ENCODE measurements around the gene VWDE. TPM values are rescaled to one million over a fixed set of nuclear protein-coding genes. Genes with fewer than 3 reads are reported as not detected.

The VWDE gene
- total RNA-seq, 1 experiment from 2014 or later = 3.1 TPM

GRCh38 chr7:12300415-12300814 is 103.2 kb downstream of the VWDE start:
- no peak for DNase-seq (ENCODE audit: unreplicated experiment)
- CTCF ChIA-PET = no interaction called here
- Mint-ChIP-seq H3K27me3 (ENCODE audit: insufficient read depth, unreplicated experiment) (no peaks in the 10 kb centered on the region), H3K9me3 (ENCODE audit: unreplicated experiment) (no peaks in the 10 kb centered on the region), H3K4me3 (ENCODE audit: unreplicated experiment) (no peak overlapping the region), H3K27ac (ENCODE audit: low read depth, unreplicated experiment) (no peak overlapping the region), H3K36me3 (ENCODE audit: insufficient read depth, unreplicated experiment) (no peaks in the 10 kb centered on the region), H3K4me1 (ENCODE audit: insufficient read depth, unreplicated experiment) (peaks cover 10% of the 10 kb centered on the region)
- no peak for TF ChIP-seq CTCF (IDR thresholded peaks at IDR 0.05; ENCODE audit: unreplicated experiment)
- no TSS peak for BruUV-seq (replicated peaks)
- intact Hi-C loops (cut with micrococcal nuclease) = no loop called here
- POLR2A ChIA-PET = no interaction called here

GRCh38 chr7:12299367-12299766 is 104.3 kb downstream of the VWDE start:
- Mint-ChIP-seq H3K27ac (ENCODE audit: low read depth, unreplicated experiment) (no peak overlapping the region), H3K4me1 (ENCODE audit: insufficient read depth, unreplicated experiment) (peaks cover 10% of the 10 kb centered on the region)

GRCh38 chr7:12297283-12298108 is 106.2 kb downstream of the VWDE start:
- no peaks in the 10 kb centered on the region for H3K4me1 Mint-ChIP-seq (ENCODE audit: insufficient read depth, unreplicated experiment)
- DNase-seq (ENCODE audit: unreplicated experiment) = no peak
- H3K27me3 Mint-ChIP-seq (ENCODE audit: insufficient read depth, unreplicated experiment) = no peaks in the 10 kb centered on the region
- CTCF ChIA-PET = interaction anchor here (0.5 to 1.1 kb wide), 2 partner anchors 126 to 461 kb away, joined by 3 read pairs; no protein-coding TSS in a partner anchor
- no peaks in the 10 kb centered on the region for H3K36me3 Mint-ChIP-seq (ENCODE audit: insufficient read depth, unreplicated experiment)
- no peak overlapping the region for H3K4me3 Mint-ChIP-seq (ENCODE audit: unreplicated experiment)
- H3K27ac Mint-ChIP-seq (ENCODE audit: low read depth, unreplicated experiment) = no peak overlapping the region
- no TSS peak for BruUV-seq (replicated peaks)
- H3K9me3 Mint-ChIP-seq (ENCODE audit: unreplicated experiment) = no peaks in the 10 kb centered on the region
- POLR2A ChIA-PET = interaction anchor here (1.5 kb wide), 1 partner anchor 87 kb away, joined by 6 read pairs; no protein-coding TSS in a partner anchor
- TF ChIP-seq CTCF (IDR thresholded peaks at IDR 0.05; ENCODE audit: unreplicated experiment) = no peak
- intact Hi-C loops (cut with micrococcal nuclease) = no loop called here

More at GRCh38 chr7:12299367-12299766, 104.3 kb downstream of the VWDE start:
- DNase-seq (ENCODE audit: unreplicated experiment) = no peak
- intact Hi-C loops (cut with micrococcal nuclease) = no loop called here
- Mint-ChIP-seq H3K9me3 (ENCODE audit: unreplicated experiment) (no peaks in the 10 kb centered on the region), H3K27me3 (ENCODE audit: insufficient read depth, unreplicated experiment) (no peaks in the 10 kb centered on the region), H3K36me3 (ENCODE audit: insufficient read depth, unreplicated experiment) (no peaks in the 10 kb centered on the region), H3K4me3 (ENCODE audit: unreplicated experiment) (no peak overlapping the region)
- no TSS peak for BruUV-seq (replicated peaks)
- POLR2A ChIA-PET = no interaction called here
- TF ChIP-seq CTCF (IDR thresholded peaks at IDR 0.05; ENCODE audit: unreplicated experiment) = no peak
- CTCF ChIA-PET = no interaction called here

GRCh38 chr7:12296051-12296570 is 107.6 kb downstream of the VWDE start:
- H3K27ac Mint-ChIP-seq (ENCODE audit: low read depth, unreplicated experiment) = no peak overlapping the region
- no peak for DNase-seq (ENCODE audit: unreplicated experiment)
- BruUV-seq (replicated peaks) = no TSS peak
- no peak overlapping the region for H3K4me3 Mint-ChIP-seq (ENCODE audit: unreplicated experiment)
- no peak for TF ChIP-seq CTCF (IDR thresholded peaks at IDR 0.05; ENCODE audit: unreplicated experiment)
- POLR2A ChIA-PET = no interaction called here
- no peaks in the 10 kb centered on the region for H3K9me3 Mint-ChIP-seq (ENCODE audit: unreplicated experiment)
- H3K4me1 Mint-ChIP-seq (ENCODE audit: insufficient read depth, unreplicated experiment) = no peaks in the 10 kb centered on the region
- H3K27me3 Mint-ChIP-seq (ENCODE audit: insufficient read depth, unreplicated experiment) = no peaks in the 10 kb centered on the region
- no peaks in the 10 kb centered on the region for H3K36me3 Mint-ChIP-seq (ENCODE audit: insufficient read depth, unreplicated experiment)
- intact Hi-C loops (cut with micrococcal nuclease) = no loop called here
- CTCF ChIA-PET = interaction anchor here (0.7 kb wide), 1 partner anchor 441 kb away, joined by 3 read pairs; no protein-coding TSS in a partner anchor

Data from MCF 10A (cell line).